WTC11 (cell line): ENCODE results near the gene PDE6B. TPM values are rescaled to one million over a fixed set of nuclear protein-coding genes. Genes with fewer than 3 reads are reported as not detected.

ENCODE experiments used
- ATAC-seq: fragments of 200-7000 bp; cut with Tn5 transposase; 2 replicates; pipeline ENCODE4 v1.10.0; 2021; ENCODE audit warnings: mild to moderate bottlenecking, moderate library complexity
- CTCF ChIA-PET: fragments of 300-600 bp; sonication (Branson Sonifier 250); formaldehyde crosslinking; loops from one replicate; lab custom pipeline; 2021; ENCODE audit warnings: antibody characterized with exemption; lab: Charles Lee
- POLR2A ChIA-PET: fragments of 350-600 bp; sonication (Branson Sonifier 250); formaldehyde crosslinking; loops from one replicate; lab custom pipeline; 2021; ENCODE audit warnings: antibody characterized with exemption; lab: Charles Lee
- DNase-seq: peaks from one replicate; pipeline ENCODE4 v3.0.0; 2021; ENCODE audit warnings: low spot score
- H3K27ac Mint-ChIP-seq: 2 replicates; pipeline ENCODE4 v1.8.0; 2021; ENCODE audit warnings: mixed read lengths
- H3K27me3 Mint-ChIP-seq: 2 replicates; pipeline ENCODE4 v1.8.0; 2021; ENCODE audit warnings: low read depth, mild to moderate bottlenecking, moderate library complexity, mixed read lengths
- H3K36me3 Mint-ChIP-seq: 2 replicates; pipeline ENCODE4 v1.8.0; 2021; ENCODE audit warnings: mixed read lengths
- H3K4me1 Mint-ChIP-seq: 2 replicates; pipeline ENCODE4 v1.8.0; 2022; ENCODE audit warnings: mixed read lengths
- H3K4me3 Mint-ChIP-seq: 2 replicates; pipeline ENCODE4 v1.8.0; 2021; ENCODE audit warnings: mild to moderate bottlenecking, moderate library complexity, mixed read lengths
- H3K9me3 Mint-ChIP-seq: 2 replicates; pipeline ENCODE4 v1.8.0; 2021; ENCODE audit warnings: mixed read lengths
- AFF4 ChIP-seq: sonication (generic); formaldehyde crosslinking; IDR thresholded peaks from 2 replicates; pipeline ENCODE4 v1.8.1; 2023; ENCODE audit warnings: mild to moderate bottlenecking, missing genetic modification reagents, borderline replicate concordance
- AR ChIP-seq: fragments of 250-450 bp; sonication (Bioruptor Pico); IDR thresholded peaks from 2 replicates; pipeline ENCODE4 v1.9.0; 2021; ENCODE audit warnings: mild to moderate bottlenecking
- CREM ChIP-seq: sonication (generic); formaldehyde crosslinking; IDR thresholded peaks from 2 replicates; pipeline ENCODE4 v1.8.1; 2022; ENCODE audit warnings: mild to moderate bottlenecking, missing genetic modification reagents, moderate library complexity
- E2F5 ChIP-seq: sonication (generic); formaldehyde crosslinking; IDR thresholded peaks from 2 replicates; pipeline ENCODE4 v1.8.1; 2022; ENCODE audit warnings: mild to moderate bottlenecking, moderate library complexity, missing genetic modification reagents
- GABPB1 ChIP-seq: sonication (generic); formaldehyde crosslinking; IDR thresholded peaks from 2 replicates; pipeline ENCODE4 v1.8.1; 2023; ENCODE audit warnings: mild to moderate bottlenecking, missing genetic modification reagents
- JUN ChIP-seq: sonication (generic); formaldehyde crosslinking; IDR thresholded peaks from 2 replicates; pipeline ENCODE4 v1.8.0; 2023; ENCODE audit warnings: mild to moderate bottlenecking, missing genetic modification reagents
- KAT7 ChIP-seq: sonication (generic); formaldehyde crosslinking; IDR thresholded peaks from 2 replicates; pipeline ENCODE4 v1.8.1; 2023; ENCODE audit warnings: missing genetic modification reagents, mild to moderate bottlenecking, borderline replicate concordance
- MAX ChIP-seq: sonication (generic); formaldehyde crosslinking; IDR thresholded peaks from 2 replicates; pipeline ENCODE4 v1.8.0; 2022; ENCODE audit warnings: mild to moderate bottlenecking, missing genetic modification reagents
- MLX ChIP-seq: sonication (generic); formaldehyde crosslinking; IDR thresholded peaks from 2 replicates; pipeline ENCODE4 v1.8.1; 2023; ENCODE audit warnings: mild to moderate bottlenecking, missing genetic modification reagents, moderate library complexity
- NFATC4 ChIP-seq: fragments of 250-450 bp; sonication (Bioruptor Pico); IDR thresholded peaks from 2 replicates; pipeline ENCODE4 v1.9.0; 2021; ENCODE audit warnings: mild to moderate bottlenecking
- NR3C1 ChIP-seq: sonication (generic); formaldehyde crosslinking; conservative IDR thresholded peaks from 2 replicates; pipeline ENCODE4 v1.8.1; 2023; ENCODE audit warnings: low read depth, mild to moderate bottlenecking, missing genetic modification reagents
- RORB ChIP-seq: fragments of 250-450 bp; sonication (Bioruptor Pico); IDR thresholded peaks from 2 replicates; pipeline ENCODE4 v1.9.0; 2021; ENCODE audit warnings: mild to moderate bottlenecking
- USF2 ChIP-seq: sonication (generic); formaldehyde crosslinking; IDR thresholded peaks from 2 replicates; pipeline ENCODE4 v1.8.1; 2023; ENCODE audit warnings: mild to moderate bottlenecking, missing genetic modification reagents, moderate library complexity
- ZNF121 ChIP-seq: sonication (generic); formaldehyde crosslinking; IDR thresholded peaks from 2 replicates; pipeline ENCODE4 v1.8.0; 2023; ENCODE audit warnings: missing genetic modification reagents
- ZNF512 ChIP-seq: sonication (generic); formaldehyde crosslinking; IDR thresholded peaks from 2 replicates; pipeline ENCODE4 v1.8.1; 2022; ENCODE audit warnings: missing genetic modification reagents, borderline replicate concordance
- ZNF532 ChIP-seq: fragments of 250-450 bp; sonication (Bioruptor Pico); IDR thresholded peaks from 2 replicates; pipeline ENCODE4 v1.9.0; 2021; ENCODE audit warnings: mild to moderate bottlenecking, borderline replicate concordance
- total RNA-seq: library from RNA; stranded (reverse); gene quantifications from 3 replicates; pipeline ENCODE4 v1.2.3, GENCODE V29; 2021

The PDE6B gene
- total RNA-seq, 1 experiment from 2014 or later, result 7.1 TPM

- Mint-ChIP-seq H3K36me3 (no peaks in the 10 kb centered on the region), H3K4me3 (no peak overlapping the region), H3K27ac (no peak overlapping the region), H3K27me3 (peaks cover 3% of the 10 kb centered on the region; the same call in 1 of the 2 replicates), H3K9me3 (peaks cover 14% of the 10 kb centered on the region), H3K4me1 (0 out of 2 replicates have a peak, but pooled peaks cover 4% of the 10 kb centered on the region)
- ChIA-PET POLR2A (no interaction called here), CTCF (no interaction called here)
- DNase-seq (no peak), ATAC-seq (no peak)
- TF ChIP-seq RORB (CRISPR knock-in tag), result no peak
- TF ChIP-seq USF2 (CRISPR knock-in tag), result no peak
- TF ChIP-seq ZNF532 (CRISPR knock-in tag), result no peak
- no peak for TF ChIP-seq AR (CRISPR knock-in tag)
- TF ChIP-seq E2F5 (CRISPR knock-in tag), result no peak
- no peak for TF ChIP-seq KAT7 (CRISPR knock-in tag)
- no peak for TF ChIP-seq AFF4 (CRISPR knock-in tag)
- TF ChIP-seq ZNF121 (CRISPR knock-in tag), result no peak
These were observed 21.1 kb downstream of the PDE6B start for GRCh38 chr4:646460-646859.

GRCh38 chr4:647481-647880, 22.1 kb downstream of the PDE6B start:
- ChIA-PET CTCF (interaction anchor here (1.2 to 2.3 kb wide), 2 partner anchors 26 to 36 kb away, joined by 3 to 9 read pairs; partner anchors contain the start of genes ATP5ME and MYL5), POLR2A (no interaction called here)
- no peak for DNase-seq
- H3K27ac Mint-ChIP-seq, result no peak overlapping the region
- ATAC-seq, result no peak
- TF ChIP-seq NFATC4 (CRISPR knock-in tag) (no peak), GABPB1 (no peak), MLX (no peak), ZNF512 (no peak), JUN (CRISPR knock-in tag) (no peak), MAX (CRISPR knock-in tag) (no peak), NR3C1 (CRISPR knock-in tag) (no peak), CREM (CRISPR knock-in tag) (no peak)
- TF ChIP-seq, all 79 proteins: peak for 0
- no peak overlapping the region for H3K4me3 Mint-ChIP-seq
- H3K27me3 Mint-ChIP-seq, result peaks cover 3% of the 10 kb centered on the region; the same call in 1 of the 2 replicates
- H3K4me1 Mint-ChIP-seq, result 0 out of 2 replicates have a peak, but pooled peaks cover 4% of the 10 kb centered on the region
- H3K36me3 Mint-ChIP-seq, result no peaks in the 10 kb centered on the region
- peaks cover 9% of the 10 kb centered on the region for H3K9me3 Mint-ChIP-seq
